Measurements from ENCODE around the gene SPINK6. TPM values are rescaled to one million over a fixed set of nuclear protein-coding genes. Genes with fewer than 3 reads are reported as not detected.

SPINK6 gene
- total and polyA plus RNA-seq, 2 of the 8 experiments (the other 6 are each of a cell fraction or from before 2014, with no cell fraction given), result not detected

GRCh38 chr5:148224117-148224742 is 21.4 kb downstream of the SPINK6 start (continued):
- TF ChIP-seq, protein P1, sequence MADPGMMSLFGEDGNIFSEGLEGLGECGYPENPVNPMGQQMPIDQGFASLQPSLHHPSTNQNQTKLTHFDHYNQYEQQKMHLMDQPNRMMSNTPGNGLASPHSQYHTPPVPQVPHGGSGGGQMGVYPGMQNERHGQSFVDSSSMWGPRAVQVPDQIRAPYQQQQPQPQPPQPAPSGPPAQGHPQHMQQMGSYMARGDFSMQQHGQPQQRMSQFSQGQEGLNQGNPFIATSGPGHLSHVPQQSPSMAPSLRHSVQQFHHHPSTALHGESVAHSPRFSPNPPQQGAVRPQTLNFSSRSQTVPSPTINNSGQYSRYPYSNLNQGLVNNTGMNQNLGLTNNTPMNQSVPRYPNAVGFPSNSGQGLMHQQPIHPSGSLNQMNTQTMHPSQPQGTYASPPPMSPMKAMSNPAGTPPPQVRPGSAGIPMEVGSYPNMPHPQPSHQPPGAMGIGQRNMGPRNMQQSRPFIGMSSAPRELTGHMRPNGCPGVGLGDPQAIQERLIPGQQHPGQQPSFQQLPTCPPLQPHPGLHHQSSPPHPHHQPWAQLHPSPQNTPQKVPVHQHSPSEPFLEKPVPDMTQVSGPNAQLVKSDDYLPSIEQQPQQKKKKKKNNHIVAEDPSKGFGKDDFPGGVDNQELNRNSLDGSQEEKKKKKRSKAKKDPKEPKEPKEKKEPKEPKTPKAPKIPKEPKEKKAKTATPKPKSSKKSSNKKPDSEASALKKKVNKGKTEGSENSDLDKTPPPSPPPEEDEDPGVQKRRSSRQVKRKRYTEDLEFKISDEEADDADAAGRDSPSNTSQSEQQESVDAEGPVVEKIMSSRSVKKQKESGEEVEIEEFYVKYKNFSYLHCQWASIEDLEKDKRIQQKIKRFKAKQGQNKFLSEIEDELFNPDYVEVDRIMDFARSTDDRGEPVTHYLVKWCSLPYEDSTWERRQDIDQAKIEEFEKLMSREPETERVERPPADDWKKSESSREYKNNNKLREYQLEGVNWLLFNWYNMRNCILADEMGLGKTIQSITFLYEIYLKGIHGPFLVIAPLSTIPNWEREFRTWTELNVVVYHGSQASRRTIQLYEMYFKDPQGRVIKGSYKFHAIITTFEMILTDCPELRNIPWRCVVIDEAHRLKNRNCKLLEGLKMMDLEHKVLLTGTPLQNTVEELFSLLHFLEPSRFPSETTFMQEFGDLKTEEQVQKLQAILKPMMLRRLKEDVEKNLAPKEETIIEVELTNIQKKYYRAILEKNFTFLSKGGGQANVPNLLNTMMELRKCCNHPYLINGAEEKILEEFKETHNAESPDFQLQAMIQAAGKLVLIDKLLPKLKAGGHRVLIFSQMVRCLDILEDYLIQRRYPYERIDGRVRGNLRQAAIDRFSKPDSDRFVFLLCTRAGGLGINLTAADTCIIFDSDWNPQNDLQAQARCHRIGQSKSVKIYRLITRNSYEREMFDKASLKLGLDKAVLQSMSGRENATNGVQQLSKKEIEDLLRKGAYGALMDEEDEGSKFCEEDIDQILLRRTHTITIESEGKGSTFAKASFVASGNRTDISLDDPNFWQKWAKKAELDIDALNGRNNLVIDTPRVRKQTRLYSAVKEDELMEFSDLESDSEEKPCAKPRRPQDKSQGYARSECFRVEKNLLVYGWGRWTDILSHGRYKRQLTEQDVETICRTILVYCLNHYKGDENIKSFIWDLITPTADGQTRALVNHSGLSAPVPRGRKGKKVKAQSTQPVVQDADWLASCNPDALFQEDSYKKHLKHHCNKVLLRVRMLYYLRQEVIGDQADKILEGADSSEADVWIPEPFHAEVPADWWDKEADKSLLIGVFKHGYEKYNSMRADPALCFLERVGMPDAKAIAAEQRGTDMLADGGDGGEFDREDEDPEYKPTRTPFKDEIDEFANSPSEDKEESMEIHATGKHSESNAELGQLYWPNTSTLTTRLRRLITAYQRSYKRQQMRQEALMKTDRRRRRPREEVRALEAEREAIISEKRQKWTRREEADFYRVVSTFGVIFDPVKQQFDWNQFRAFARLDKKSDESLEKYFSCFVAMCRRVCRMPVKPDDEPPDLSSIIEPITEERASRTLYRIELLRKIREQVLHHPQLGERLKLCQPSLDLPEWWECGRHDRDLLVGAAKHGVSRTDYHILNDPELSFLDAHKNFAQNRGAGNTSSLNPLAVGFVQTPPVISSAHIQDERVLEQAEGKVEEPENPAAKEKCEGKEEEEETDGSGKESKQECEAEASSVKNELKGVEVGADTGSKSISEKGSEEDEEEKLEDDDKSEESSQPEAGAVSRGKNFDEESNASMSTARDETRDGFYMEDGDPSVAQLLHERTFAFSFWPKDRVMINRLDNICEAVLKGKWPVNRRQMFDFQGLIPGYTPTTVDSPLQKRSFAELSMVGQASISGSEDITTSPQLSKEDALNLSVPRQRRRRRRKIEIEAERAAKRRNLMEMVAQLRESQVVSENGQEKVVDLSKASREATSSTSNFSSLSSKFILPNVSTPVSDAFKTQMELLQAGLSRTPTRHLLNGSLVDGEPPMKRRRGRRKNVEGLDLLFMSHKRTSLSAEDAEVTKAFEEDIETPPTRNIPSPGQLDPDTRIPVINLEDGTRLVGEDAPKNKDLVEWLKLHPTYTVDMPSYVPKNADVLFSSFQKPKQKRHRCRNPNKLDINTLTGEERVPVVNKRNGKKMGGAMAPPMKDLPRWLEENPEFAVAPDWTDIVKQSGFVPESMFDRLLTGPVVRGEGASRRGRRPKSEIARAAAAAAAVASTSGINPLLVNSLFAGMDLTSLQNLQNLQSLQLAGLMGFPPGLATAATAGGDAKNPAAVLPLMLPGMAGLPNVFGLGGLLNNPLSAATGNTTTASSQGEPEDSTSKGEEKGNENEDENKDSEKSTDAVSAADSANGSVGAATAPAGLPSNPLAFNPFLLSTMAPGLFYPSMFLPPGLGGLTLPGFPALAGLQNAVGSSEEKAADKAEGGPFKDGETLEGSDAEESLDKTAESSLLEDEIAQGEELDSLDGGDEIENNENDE (IDR thresholded peaks at IDR 0.05; ENCODE audit: insufficient replicate concordance, low read length), result no peak
- no peak for TF ChIP-seq HDAC2 (IDR thresholded peaks at IDR 0.05; ENCODE audit: borderline replicate concordance in 1 of 2, low read depth in 2 of 2, low read length in 2 of 2)
- TF ChIP-seq MAX (IDR thresholded peaks at IDR 0.05), result no peak
- TF ChIP-seq RAD21 (IDR thresholded peaks at IDR 0.05 in 1 of 2, conservative IDR thresholded peaks at IDR 0.05 in 1 of 2; ENCODE audit: low read depth in 2 of 2, low read length in 2 of 2), result no peak
- no peak for TF ChIP-seq TAF7 (optimal IDR thresholded peaks at IDR 0.05; ENCODE audit: borderline replicate concordance, low read depth, low read length)

Data from H1 (cell line).